GF-D8 (cell line): ENCODE data around the gene EPS15.
A peak's percentile ranks its signal among the peaks of the same experiment; 100 is the strongest.
"Not testable (repeated sequence)": the region's sequence is repeated elsewhere in the genome, so short reads cannot be mapped to it uniquely, and the experiment has no call there.

Experiments used
- DNase-seq: peaks from one replicate; lab custom pipeline; 2025; lab: John Stamatoyannopoulos, UW

EPS15 gene

DNA sequence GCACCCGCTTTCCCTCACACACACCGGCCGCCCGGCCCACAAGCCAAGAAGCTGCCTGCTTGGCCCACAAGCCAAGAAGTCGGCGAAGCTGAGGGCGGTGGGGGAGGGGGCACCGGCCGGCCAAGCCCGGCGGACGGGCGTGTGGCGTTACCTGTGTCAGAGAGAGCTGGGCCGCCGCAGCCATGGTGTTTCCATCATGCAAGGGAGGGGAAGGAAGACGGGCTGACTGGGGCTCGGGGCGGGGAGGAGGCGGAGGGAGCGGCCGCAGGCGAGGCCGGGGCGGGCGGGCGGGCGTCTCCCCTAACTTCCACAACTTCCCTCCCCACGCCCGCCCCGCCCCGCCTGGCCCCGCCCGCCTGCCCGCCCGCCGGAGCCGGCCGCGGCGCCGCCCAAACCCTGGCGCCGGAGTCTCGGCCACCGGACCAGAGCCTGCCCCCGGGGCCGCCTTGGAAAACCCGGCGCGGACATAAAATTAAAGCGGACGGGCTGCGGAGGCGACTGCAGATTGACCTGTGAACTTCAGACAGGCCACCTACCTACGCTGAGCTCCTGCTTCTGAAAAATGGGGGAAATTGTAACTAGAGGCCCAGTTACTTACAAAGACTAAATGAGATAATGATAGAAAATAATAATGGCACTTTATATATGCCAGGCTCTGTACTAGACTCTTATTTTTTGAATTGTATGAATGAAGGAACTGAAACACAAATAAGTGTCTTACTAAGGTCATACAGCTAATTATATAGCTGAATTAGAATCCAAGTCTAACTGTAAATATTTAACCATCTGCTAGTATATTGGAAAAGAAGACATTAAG, at the start of gene EPS15:
TSS of gene EPS15 (minus strand) at position 219 of the 817 bp plus-strand sequence. CDS start at position 184, 35 bp downstream.
- peak; percentile 57 for DNase-seq

DNA sequence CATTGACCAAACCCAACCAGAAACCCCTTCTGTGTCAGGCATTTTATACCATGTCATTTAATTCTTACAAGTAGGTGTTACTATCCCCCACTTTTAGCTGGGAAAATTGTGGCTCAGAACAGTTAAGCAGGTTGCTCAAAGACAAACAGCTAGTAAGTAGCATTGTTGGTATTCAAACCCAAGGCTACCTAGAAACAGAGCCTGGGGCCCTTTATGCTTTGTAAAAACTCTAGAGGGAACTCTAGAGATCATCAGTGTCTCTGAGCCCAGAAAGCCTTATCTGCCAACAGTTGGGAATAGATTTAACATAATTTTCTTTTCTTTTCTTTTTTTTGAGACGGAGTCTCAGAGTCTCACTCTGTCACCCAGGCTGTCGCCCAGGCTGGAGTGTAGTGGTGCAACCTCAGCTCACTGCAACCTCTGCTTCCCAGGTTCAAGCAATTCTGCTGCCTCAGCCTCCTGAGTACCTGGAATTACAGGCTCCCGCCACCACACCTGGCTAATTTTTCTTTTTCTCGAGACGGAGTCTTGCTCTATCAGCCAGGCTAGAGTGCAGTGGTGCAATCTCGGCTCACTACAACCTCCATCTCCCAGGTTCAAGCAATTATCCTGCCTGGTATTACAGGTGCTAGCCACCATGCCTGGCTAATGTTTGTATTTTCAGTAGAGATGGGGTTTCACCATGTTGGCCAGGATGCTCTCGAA, 49.3 kb upstream of the EPS15 start:
- no peak for DNase-seq

- no peak for DNase-seq
These were observed 48.6 kb upstream of the EPS15 start for GRCh38 chr1:51567653-51568052.

- DNase-seq, result no peak
These were observed 47.2 kb upstream of the EPS15 start for GRCh38 chr1:51566260-51566659.

- no peak for DNase-seq
These were observed 45.9 kb upstream of the EPS15 start for GRCh38 chr1:51565009-51565408.

GRCh38 chr1:51564124-51564523, 45.1 kb upstream of the EPS15 start:
- no peak for DNase-seq

- DNase-seq, result no peak
These were observed 42.6 kb upstream of the EPS15 start for GRCh38 chr1:51561702-51562101.

GRCh38 chr1:51560895-51561294, 41.8 kb upstream of the EPS15 start:
- not testable (repeated sequence) for DNase-seq

DNA sequence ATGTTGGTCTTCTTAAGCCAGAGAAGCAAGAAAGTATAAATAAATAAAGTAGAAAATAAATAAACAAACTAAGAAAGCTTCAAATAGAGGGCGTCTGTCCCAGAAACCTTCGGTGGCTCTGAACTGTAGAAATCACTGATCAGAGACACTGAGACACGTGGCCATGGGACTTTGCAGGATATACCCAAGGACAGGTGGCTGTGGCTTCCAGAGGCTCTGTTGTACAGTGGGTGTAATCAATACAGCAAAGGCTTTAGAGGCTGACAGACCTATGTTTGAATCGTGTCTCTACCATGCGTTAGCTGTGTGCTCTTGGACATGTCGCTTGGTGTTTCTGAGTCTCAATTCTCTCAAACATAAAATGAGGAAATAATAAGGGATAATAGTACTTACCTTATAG, 41.0 kb upstream of the EPS15 start:
- no peak for DNase-seq

- DNase-seq, result no peak
These were observed 40.4 kb upstream of the EPS15 start for GRCh38 chr1:51559501-51559900.

DNA sequence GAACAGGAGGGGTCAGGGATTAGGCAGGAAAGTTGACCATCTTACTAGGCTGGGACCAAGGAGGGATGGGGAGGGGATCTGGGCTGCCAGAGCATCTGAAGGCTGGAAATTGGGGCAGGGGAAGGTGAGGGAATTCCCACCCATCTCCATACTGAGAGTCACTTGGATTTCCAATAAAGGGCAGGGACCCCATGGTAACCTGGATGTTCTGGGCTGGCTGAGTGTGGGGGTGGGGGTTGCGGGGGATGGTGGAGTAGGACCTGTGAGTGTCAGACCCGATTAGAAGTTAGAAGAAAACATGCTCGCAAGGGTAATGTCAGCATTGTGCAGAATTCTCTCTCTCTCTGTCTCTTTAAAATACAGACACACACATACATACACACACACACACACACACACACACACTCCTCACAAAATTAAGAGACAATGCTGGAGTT, 40.0 kb upstream of the EPS15 start:
- no peak for DNase-seq

- no peak for DNase-seq
These were observed 39.4 kb upstream of the EPS15 start for GRCh38 chr1:51558375-51558924.

DNA sequence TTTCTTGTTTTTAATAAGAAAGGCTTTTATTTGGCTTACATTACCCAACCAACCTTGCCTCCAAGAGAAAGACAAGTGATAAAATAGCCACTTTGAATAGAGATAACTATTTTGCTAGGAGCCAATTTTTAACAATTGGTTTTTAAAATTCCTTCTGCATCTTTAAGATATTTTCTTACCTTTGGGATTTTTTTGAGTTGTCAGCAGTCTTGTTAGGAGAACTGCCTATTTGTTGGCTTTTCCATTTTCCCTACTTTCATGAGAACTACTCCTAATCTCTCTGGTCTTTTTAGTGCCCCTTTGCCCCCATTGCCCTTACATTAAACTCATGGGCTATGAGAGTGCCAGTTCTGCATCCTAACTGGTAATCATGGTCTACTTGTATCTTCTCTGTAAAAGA, 38.1 kb upstream of the EPS15 start:
- no peak for DNase-seq

DNA sequence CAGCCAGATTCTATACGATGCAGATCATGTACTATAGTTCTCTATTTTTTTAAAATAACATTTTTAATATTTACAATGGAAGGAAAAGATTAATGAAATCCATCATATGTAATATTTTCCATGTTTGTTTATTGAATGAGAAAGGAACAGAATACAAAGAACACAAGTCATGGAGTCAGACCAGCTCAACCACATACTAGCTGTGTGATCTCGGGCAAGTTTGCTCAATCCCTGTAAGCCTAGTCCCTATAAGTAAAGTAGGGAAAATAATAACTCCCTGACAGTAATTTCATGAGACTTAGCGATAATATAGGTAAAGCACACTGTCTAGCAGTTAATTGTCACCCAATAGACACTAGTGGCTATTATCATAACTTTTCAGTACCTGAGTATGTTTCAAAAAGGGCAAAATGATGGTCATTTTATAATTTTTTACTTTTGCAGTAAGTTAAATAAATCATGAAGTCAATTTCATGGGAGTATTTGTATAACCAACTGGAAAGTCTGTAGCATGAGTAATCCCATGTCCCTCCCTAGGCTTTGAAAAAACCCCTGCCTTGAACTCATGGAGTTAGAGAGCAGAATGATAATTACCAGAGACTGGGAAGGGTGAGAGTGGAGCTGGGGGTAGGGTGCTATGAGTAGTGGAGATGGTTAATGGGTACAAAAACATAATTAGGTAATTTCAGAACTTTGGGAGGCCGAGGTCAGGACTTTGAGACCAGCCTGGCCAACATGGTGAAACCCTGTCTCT, 37.0 kb upstream of the EPS15 start:
- DNase-seq, result no peak

- DNase-seq, result no peak
These were observed 34.8 kb upstream of the EPS15 start for GRCh38 chr1:51553911-51554310.

- DNase-seq, result no peak
These were observed 34.1 kb upstream of the EPS15 start for GRCh38 chr1:51552929-51553807.

- DNase-seq, result no peak
These were observed 32.8 kb upstream of the EPS15 start for GRCh38 chr1:51551848-51552296.

DNA sequence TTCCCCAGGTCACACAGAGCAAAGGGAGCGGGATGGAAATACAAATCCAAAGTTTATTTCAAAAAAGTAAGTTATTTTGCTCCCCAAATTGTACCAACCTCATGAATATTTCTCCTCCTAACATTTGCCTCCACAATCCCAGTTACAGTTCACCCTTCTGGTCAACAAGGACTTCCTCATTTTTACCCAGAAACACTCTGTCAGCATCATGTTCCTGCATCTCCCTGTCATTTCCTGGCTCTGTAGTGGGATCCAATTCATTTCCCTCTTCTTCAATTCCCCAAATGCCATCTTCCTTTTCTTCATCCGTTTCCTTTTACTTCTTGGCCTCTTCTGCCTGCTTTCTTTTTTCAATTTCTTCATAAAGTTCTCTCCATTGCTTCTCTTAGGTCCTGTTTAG, 32.0 kb upstream of the EPS15 start:
- no peak for DNase-seq

- DNase-seq, result no peak
These were observed 30.8 kb upstream of the EPS15 start for GRCh38 chr1:51549901-51550300.

GRCh38 chr1:51549016-51549619, 30.1 kb upstream of the EPS15 start:
- DNase-seq, result no peak

GRCh38 chr1:51543858-51544257, 24.8 kb upstream of the EPS15 start:
- no peak for DNase-seq
